GM18520 (cell line): Measurements from ENCODE around the gene RFC5.

Experiments used
- ATAC-seq: cut with Tn5 transposase; IDR thresholded peaks from one replicate; pipeline ENCODE4 v1.9.1; 2021; ENCODE audit not compliant: unreplicated experiment

Gene RFC5

DNA sequence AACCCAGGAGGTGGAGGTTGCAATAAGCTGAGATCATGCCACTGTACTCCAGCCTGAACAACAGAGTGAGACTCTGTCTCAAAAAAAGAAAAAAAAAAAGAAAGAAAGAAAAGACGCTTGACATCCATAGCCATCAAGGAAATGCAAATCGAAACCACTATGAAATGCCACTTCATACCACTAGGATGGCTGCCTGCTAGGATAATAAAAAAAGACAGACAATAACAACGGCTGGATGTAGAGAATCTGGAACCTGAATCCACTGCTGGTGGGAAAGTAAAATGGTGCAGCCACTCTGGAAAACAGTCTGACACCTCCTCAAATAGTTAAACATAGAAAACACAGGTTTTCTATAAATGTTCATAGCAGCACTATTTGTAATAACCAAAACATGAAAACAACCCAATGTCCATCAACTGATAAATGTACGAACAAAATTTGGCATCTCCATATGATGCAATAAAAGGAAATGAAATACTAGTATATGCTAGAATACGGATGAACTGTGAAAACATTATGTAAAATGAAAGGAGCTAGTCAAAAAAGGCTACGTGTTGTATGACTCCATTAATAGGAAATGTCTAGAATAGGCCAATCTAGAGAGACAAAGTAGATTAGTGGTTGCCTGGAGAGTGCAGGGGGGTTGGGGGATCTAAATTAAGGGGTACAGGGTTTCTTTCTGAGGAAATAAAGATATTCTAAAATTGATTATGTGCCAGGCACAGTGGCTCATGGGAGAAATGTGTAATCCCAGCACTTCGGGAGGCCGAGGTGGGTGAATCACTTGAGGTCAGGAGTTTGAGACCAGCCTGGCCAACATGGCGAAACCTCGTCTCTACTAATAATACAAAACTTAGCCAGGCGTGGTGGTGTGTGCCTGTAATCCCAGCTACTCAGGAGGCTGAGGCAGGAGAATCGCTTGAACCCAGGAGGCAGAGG lies 34.7 kb downstream of the RFC5 start:
- ATAC-seq = no peak

- no peak for ATAC-seq
Measured at GRCh38 chr12:118052324-118053070, 36.0 kb downstream of the RFC5 start.

DNA sequence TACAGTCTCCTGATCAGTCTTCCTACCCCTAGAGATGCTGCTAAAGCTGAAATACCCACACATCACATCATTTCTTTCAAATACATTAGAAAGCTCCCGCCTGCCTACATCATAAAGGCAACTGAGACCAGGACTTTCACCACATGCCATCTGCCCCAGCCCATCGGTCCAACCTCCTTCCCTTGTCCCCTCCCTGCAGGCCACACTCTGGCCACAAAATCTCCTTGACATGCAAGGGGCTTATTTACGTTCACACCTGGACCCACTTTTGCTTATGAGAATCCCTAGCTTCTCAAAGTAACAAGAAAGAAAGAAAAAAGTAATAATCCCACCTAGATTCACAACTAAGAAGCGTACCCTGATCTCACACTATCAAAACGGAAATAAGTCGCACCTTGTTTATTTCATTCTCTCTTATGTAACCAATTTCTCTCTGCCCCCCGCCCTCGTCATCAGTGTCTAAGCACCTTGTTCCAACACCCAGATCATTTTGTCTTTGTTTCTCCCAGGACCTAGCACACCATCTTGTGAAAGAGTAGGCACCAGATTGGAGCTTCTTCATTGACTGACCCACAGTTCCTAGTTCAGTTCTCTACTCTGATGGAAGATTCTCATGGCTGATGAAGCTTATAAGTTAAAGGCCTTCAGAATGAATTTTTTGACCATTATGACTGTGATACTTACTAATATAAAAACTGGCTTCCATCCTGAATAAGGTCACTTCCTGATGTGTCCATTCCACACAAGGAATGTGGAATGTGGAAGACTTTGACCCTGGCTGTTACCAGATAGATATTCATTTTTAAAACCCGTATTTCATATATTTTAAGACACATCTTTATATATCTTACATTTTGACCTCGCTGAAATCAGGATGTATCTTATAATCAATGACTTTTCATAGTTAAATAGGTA lies 36.8 kb downstream of the RFC5 start:
- no peak for ATAC-seq

DNA sequence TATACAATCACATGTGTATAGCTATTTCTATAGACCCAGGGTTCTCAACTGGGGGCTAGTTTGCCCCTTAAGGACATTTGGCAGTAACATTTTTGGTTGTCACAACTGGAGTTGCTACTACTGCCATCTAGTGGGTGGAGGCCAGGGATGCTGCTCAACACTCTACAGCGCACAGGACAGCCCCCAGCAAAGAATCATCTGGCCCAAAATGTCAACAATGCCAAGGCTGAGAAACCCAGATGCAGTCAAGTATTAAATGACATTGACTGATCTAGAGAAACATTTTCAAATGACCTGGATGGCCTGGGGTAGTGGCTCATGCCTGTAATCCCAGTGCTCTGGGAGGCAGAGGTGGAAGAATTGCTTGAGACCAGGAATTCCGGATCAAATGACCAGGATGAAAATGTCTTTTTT lies 38.6 kb downstream of the RFC5 start:
- ATAC-seq = no peak

DNA sequence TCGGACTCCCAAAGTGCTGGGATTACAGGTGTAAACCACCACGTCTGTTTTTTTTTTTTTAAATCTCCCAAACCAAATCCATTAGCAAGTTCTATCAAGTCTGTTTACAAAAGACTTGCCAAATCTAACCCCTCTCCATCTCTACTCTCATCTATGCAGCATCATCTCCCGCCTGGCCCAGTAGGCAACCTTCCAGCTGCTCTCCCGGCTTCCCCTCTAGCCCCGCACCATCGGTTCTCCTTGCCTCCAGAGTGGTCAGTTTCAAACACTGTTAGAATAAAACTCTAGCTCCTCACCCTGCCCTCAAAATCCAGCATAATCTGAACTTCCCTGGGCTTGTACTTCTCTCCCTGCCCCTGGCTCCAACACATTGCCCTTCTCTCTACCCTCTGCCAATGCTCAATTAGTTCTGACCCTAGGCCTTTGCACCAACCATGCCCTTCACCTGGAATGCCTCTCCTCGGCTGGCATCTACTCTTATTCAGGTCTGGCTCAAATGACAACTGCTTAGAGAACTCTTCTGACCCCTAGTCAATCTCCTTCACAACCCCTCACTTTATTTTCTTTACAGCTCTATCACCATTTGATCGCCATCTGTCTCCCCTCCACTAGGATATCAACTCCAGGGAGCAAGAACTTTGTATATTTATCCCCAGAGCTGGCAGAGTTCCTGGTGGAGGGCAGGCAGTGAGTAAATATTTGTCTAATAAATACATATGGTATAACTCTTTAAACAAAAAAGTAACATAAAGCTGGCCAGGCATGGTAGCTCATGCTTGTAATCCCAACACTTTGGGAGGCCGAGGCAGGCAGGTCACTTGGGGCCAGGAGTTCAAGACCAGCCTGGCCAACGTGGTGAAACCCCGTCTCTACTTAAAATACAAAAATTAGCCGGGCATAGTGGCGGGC lies 39.6 kb downstream of the RFC5 start:
- no peak for ATAC-seq

GRCh38 chr12:118058227-118058626 lies 41.7 kb downstream of the RFC5 start:
- no peak for ATAC-seq

GRCh38 chr12:118058881-118059280 lies 42.4 kb downstream of the RFC5 start:
- ATAC-seq = no peak

DNA sequence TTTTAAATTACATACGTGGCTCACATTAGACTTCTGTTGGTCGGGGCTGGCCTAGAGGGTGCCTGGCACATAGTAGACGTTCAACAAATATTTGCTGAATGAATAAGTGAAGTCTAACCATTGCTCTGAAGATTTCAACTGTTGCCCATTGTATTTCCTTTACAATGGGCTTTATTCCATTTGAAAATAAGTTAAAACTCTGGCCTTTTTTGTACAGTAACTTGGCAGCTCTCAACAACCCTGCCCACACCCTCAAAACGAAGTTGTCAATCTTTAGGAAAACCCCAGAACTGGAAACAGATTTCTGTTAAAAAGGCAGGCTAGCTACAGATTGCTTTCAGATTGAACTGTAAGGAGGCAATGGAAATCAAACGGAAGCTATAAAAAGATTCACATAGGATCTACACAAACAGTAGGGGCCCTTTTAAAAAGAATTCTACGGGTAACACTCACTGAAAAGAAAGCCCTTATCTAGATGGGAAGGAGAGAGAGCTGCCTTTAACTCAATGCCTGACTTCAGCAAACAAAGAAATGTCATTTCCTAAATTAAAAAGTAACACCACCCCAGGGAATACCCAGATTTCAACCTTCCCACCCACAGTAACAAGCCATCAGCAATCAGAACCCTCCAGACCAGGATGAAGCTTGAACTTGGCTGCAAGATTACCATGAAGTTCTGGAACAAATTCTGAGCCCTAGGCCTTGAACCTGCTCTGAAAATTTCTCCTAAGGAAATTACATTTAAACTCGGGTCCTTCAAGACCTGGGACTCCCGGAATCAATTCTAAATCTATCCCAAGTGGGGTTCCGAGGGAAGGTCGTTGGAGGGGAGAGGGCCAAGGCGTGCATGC lies 43.1 kb downstream of the RFC5 start:
- no peak for ATAC-seq

- ATAC-seq = no peak
Measured at GRCh38 chr12:118060301-118061010, 44.0 kb downstream of the RFC5 start.

DNA sequence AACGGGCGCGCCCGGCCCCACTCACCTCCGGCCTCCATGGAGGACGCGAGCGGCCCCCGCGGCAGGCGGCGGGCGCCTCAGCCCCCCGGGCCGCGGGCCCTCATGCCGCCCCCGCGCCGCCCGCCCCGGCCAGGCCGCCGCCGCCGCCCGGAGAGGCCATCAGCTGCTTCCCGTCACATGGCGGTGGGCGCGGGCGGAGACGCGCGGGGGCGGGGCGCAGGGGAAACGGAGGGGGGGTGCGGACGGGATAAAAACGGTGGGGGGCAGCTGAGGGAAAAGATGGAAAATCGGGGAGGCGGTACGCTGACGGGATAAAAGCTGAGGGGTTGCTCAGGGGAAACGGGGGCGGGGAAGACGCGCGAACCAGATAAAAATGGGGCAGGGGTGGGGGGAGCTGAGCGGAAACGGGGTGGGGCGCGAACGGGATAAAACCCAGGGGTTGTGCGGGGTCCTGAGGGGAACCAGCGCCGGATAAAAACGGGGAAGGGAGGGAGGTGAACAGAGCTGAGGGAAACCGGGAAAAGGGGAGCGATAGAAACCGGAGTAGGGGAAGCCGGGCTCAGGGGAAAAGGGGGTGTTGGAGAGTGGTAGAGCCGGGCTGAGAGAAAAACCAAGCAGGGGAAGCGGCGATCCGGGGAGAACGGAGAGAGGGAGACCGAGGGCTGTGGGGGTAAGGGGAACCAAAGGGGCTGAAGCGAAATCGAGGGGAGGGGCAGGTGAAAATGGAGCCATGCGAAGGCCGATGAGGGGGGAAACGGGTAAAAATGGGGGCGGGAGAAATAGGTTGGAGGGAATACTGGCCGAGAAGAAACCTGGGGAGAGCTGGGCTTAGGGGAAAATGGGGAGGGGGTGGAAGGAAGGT lies 44.7 kb downstream of the RFC5 start, which contains the start of gene WSB2:
Gene WSB2 (minus strand): TSS at position 169 of the 862 bp plus-strand sequence. CDS start 131 bp downstream, at position 38.
- no peak for ATAC-seq

- ATAC-seq = no peak
Measured at GRCh38 chr12:118061873-118062843, 45.7 kb downstream of the RFC5 start.

- no peak for ATAC-seq
Measured at GRCh38 chr12:118063576-118064391, 47.3 kb downstream of the RFC5 start.

- ATAC-seq = no peak
Measured at GRCh38 chr12:118064608-118065007, 48.1 kb downstream of the RFC5 start.

- ATAC-seq = no peak
Measured at GRCh38 chr12:118065380-118065779, 48.9 kb downstream of the RFC5 start.

DNA sequence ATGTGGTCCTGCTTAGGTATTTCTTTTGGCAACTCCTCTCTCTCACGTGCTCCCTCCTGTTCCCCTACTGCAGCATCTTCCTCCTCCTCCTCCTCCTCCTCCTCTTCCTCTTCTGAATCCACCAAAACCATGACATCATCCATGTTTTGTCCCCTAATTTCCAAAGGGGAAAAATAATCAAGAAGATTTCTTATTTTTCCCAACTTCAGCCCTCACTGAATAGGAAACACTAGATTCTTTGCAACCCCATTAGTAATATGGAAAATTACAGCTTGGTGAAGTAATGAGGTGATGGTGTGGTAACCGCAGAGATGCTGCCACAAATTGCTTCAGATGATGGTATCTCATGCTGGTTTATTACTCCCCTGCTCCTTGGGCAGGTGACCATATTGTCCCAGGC lies 51.9 kb downstream of the RFC5 start:
- ATAC-seq = no peak
